Endothelial cell of umbilical vein (primary cell): ENCODE results near the gene GRIK3. TPM values are rescaled to one million over a fixed set of nuclear protein-coding genes. Genes with fewer than 3 reads are reported as not detected.

Experiments
- BruUV-seq: library from RNA; stranded (reverse); fragments of 400-500 nt; replicated peaks from 2 replicates; lab custom pipeline; 2021; lab: Mats Ljungman, UMichigan
- CTCF ChIA-PET: fragments of 300-600, 350-600 bp; sonication (Branson Sonifier 250); formaldehyde crosslinking; loops from one replicate; lab custom pipeline; 2021; ENCODE audit warnings: antibody characterized with exemption, inconsistent platforms; lab: Charles Lee
- POLR2A ChIA-PET: fragments of 300-600, 350-600 bp; sonication (Branson Sonifier 250); formaldehyde crosslinking; loops from one replicate; lab custom pipeline; 2021; ENCODE audit warnings: antibody characterized with exemption, inconsistent platforms; lab: Charles Lee
- DNase-seq: peaks from one replicate; pipeline ENCODE4 v3.0.0-alpha.2; 2011; ENCODE audit warnings: low read depth, low spot score
- FAIRE-seq: peaks from 2 replicates; lab custom pipeline; 2011; peaks lifted over from hg19 to GRCh38; lab: Jason Lieb, UNC
- H2AFZ ChIP-seq: 2 replicates; pipeline ENCODE4 v1.6.0; 2012; ENCODE audit warnings: low read depth, low read length, control low read depth, inconsistent platforms
- H3K27ac ChIP-seq: 2 replicates; pipeline ENCODE4 v1.5.1; 2011; ENCODE audit warnings: low read depth, mild to moderate bottlenecking, control low read depth, low read length, moderate library complexity; ENCODE audit not compliant: insufficient read depth
- H3K27me3 ChIP-seq, 2 experiments: 2 replicates each; pipeline versions ENCODE4 v1.6.0 to v1.6.1; 2011; ENCODE audit warnings: low read length in 2 of 2, mixed read lengths in 1 of 2; ENCODE audit not compliant: control insufficient read depth in 2 of 2, insufficient read depth in 2 of 2
- H3K36me3 ChIP-seq, 2 experiments: 2 replicates in 1 of 2; 3 replicates in 1 of 2; pipeline ENCODE4 v1.5.1; 2011; ENCODE audit warnings: low read length in 2 of 2, mild to moderate bottlenecking in 1 of 2, moderate library complexity in 1 of 2; ENCODE audit not compliant: control insufficient read depth in 2 of 2, insufficient read depth in 2 of 2; ENCODE audit errors: extremely low read depth in 1 of 2
- H3K4me1 ChIP-seq: 3 replicates; pipeline ENCODE4 v1.5.1; 2011; ENCODE audit warnings: mild to moderate bottlenecking, low read length; ENCODE audit not compliant: control insufficient read depth, insufficient read depth; ENCODE audit errors: extremely low read depth
- H3K4me2 ChIP-seq: 2 replicates; pipeline ENCODE4 v1.6.1; 2011; ENCODE audit warnings: low read length, control low read depth, mixed read lengths; ENCODE audit not compliant: insufficient read depth
- H3K4me3 ChIP-seq, 3 experiments: fragments of 200-600 bp in 1 of 3; sonication (generic), shearing (Covaris generic) in 1 of 3; replicated peaks in 1 of 3; 2 replicates each; pipeline ENCODE4 v1.5.1; 2011 to 2016; ENCODE audit warnings: control low read depth in 3 of 3, low read length in 3 of 3, mild to moderate bottlenecking in 2 of 3, inconsistent platforms in 1 of 3, low read depth in 1 of 3, moderate library complexity in 1 of 3; ENCODE audit not compliant: insufficient read depth in 1 of 3
- H3K79me2 ChIP-seq: 2 replicates; pipeline ENCODE4 v1.6.0; 2012; ENCODE audit warnings: low read length, inconsistent platforms; ENCODE audit not compliant: control insufficient read depth, insufficient read depth
- H3K9ac ChIP-seq: replicated peaks from 2 replicates; pipeline ENCODE3; 2011; ENCODE audit warnings: low read length, control low read depth; ENCODE audit not compliant: insufficient read depth; ENCODE audit errors: extremely low read depth
- H3K9me1 ChIP-seq: replicated peaks from 3 replicates; pipeline ENCODE4 v1.6.0; 2011; ENCODE audit warnings: mild to moderate bottlenecking, low read length; ENCODE audit not compliant: control insufficient read depth, insufficient read depth; ENCODE audit errors: extremely low read depth
- H3K9me3 ChIP-seq: replicated peaks from 2 replicates; pipeline ENCODE4 v1.5.1; 2012; ENCODE audit warnings: low read length, inconsistent platforms; ENCODE audit not compliant: control insufficient read depth, insufficient read depth
- H4K20me1 ChIP-seq: replicated peaks from 2 replicates; pipeline ENCODE3; 2011; ENCODE audit warnings: mild to moderate bottlenecking, low read length; ENCODE audit not compliant: control insufficient read depth, insufficient read depth; ENCODE audit errors: extremely low read depth
- EZH2 ChIP-seq: IDR thresholded peaks from 2 replicates; pipeline ENCODE4 v1.6.1; 2012; ENCODE audit warnings: borderline replicate concordance, low read depth, mild to moderate bottlenecking, moderate library complexity, low read length, inconsistent platforms; ENCODE audit not compliant: severe bottlenecking
- FOS ChIP-seq: IDR thresholded peaks from 2 replicates; pipeline ENCODE4 v1.6.1; 2011; ENCODE audit warnings: mild to moderate bottlenecking, low read length, moderate library complexity, borderline replicate concordance; ENCODE audit not compliant: insufficient read depth
- MYC ChIP-seq: IDR thresholded peaks from one replicate; pipeline ENCODE4 v1.6.1; 2011; ENCODE audit warnings: mild to moderate bottlenecking, low read depth, low read length
- POLR2A ChIP-seq: IDR thresholded peaks from 2 replicates; pipeline ENCODE4 v1.6.1; 2012; ENCODE audit warnings: low read depth, mild to moderate bottlenecking, control low read depth, low read length
- dilution Hi-C: fragments of 300-500 bp; cut with MboI; formaldehyde crosslinking; loops from one replicate; pipeline ENCODE4 v1.15.0; 2019; ENCODE audit warnings: low sequenced_read_pairs; ENCODE audit not compliant: extremely low pct_ligation_motif_present
- intact Hi-C: fragments of 100-400 bp; cut with micrococcal nuclease; formaldehyde crosslinking; loops from one replicate; pipeline ENCODE4 v1.10.0; 2022
- polyA plus RNA-seq, 4 experiments: library from polyadenylated mRNA; depleted of rRNA in 3 of 4; stranded (reverse) in 3 of 4; unstranded in 1 of 4; fragments of >200 nt; gene quantifications; 2 replicates each; pipeline versions ENCODE4 v1.2.1 to v1.2.3, GENCODE V29; 2011 to 2012; ENCODE audit warnings: missing spikeins in 1 of 4
- total RNA-seq: library from RNA; stranded (reverse); gene quantifications from 2 replicates; pipeline ENCODE4 v1.2.3, GENCODE V29; 2021
- TF ChIP-seq, protein P1 (sequence below), 2 donors: IDR thresholded peaks; 1 replicate in 1 of 2; 2 replicates in 1 of 2; pipeline ENCODE4 v1.5.1; 2011; ENCODE audit warnings: low read length in 2 of 2, mild to moderate bottlenecking in 2 of 2, moderate library complexity in 2 of 2, control low read depth in 1 of 2, inconsistent platforms in 1 of 2, low read depth in 1 of 2; ENCODE audit not compliant: insufficient read depth in 1 of 2; ENCODE audit errors: extremely low read depth in 1 of 2
- TF ChIP-seq, protein P2 (sequence below): IDR thresholded peaks from 2 replicates; pipeline ENCODE4 v1.6.1; 2011; ENCODE audit not compliant: insufficient read depth, insufficient read length

Gene GRIK3
- total and polyA plus RNA-seq, 2 donors (not counting 3 experiments of a cell fraction or from before 2014, with no cell fraction given) = not detected

DNA sequence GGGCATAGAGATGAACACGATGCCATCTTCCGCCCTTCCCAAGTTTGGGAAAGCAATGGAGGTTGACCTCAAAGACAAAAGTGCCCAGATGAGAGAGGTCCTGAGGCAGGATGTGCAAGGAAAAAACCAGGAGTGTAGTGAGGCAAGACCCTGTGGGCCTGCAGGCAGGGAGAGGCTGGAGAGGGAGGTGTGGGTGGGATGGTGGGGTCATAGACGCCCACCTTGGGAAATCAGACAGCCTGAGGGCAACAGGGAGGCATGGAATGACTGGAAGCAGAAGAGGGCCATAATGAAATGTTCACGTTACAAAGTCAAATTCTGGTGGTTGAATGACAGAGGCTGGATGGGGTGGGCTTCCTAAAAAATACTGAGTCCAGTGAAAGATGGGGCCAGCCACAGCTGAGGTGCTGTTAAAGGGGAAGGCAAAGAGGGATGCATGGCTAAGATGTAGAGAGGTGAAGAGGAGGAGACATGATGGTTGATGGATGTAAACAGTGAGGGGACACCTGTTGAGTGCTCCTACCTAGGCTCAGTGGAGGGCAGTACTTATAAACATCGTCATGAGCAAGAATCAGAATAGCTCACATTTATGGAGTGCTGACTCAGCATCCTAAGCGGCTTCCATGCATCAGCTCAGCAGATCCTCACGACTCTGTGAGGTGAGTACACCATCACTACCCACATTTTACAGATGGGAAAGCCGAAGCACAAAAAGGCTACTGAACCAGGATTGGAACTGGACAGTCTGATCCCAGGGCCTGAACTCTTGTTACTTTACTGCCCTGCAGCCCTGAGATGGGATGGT lies 42.0 kb downstream of the GRIK3 start:
- dilution Hi-C loops (no loop called here), intact Hi-C loops (no loop called here)
- ChIA-PET POLR2A (no interaction called here), CTCF (no interaction called here)
- BruUV-seq = no TSS peak
- no peak overlapping the region for H3K27ac ChIP-seq
- H2AFZ ChIP-seq = no peak overlapping the region
- no peak for DNase-seq
- H3K9me1 ChIP-seq = no peaks in the 10 kb centered on the region
- no peak overlapping the region for H3K4me3 ChIP-seq
- no peak overlapping the region for H3K9ac ChIP-seq
- FAIRE-seq = no peak
- H3K9me3 ChIP-seq = no peaks in the 10 kb centered on the region
- H3K27me3 ChIP-seq = no peaks in the 10 kb centered on the region
- TF ChIP-seq, protein P1, sequence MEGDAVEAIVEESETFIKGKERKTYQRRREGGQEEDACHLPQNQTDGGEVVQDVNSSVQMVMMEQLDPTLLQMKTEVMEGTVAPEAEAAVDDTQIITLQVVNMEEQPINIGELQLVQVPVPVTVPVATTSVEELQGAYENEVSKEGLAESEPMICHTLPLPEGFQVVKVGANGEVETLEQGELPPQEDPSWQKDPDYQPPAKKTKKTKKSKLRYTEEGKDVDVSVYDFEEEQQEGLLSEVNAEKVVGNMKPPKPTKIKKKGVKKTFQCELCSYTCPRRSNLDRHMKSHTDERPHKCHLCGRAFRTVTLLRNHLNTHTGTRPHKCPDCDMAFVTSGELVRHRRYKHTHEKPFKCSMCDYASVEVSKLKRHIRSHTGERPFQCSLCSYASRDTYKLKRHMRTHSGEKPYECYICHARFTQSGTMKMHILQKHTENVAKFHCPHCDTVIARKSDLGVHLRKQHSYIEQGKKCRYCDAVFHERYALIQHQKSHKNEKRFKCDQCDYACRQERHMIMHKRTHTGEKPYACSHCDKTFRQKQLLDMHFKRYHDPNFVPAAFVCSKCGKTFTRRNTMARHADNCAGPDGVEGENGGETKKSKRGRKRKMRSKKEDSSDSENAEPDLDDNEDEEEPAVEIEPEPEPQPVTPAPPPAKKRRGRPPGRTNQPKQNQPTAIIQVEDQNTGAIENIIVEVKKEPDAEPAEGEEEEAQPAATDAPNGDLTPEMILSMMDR (IDR thresholded peaks at IDR 0.05; ENCODE audit: extremely low read depth in 1 of 2, insufficient read depth in 1 of 2, low read depth in 1 of 2, low read length in 2 of 2) = no peak
- TF ChIP-seq, protein P2, sequence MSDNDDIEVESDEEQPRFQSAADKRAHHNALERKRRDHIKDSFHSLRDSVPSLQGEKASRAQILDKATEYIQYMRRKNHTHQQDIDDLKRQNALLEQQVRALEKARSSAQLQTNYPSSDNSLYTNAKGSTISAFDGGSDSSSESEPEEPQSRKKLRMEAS = no peak
- no peak for TF ChIP-seq FOS
- TF ChIP-seq MYC = no peak
- no peak for TF ChIP-seq POLR2A
- no peak for TF ChIP-seq EZH2
- H3K36me3 ChIP-seq = no peaks in the 10 kb centered on the region
- H3K4me1 ChIP-seq = no peaks in the 10 kb centered on the region
- no peaks in the 10 kb centered on the region for H3K79me2 ChIP-seq
- H4K20me1 ChIP-seq = no peaks in the 10 kb centered on the region
- no peak overlapping the region for H3K4me2 ChIP-seq
